HCT116 (cell line): ENCODE data around the gene COPE. TPM values are rescaled to one million over a fixed set of nuclear protein-coding genes. Genes with fewer than 3 reads are reported as not detected.

ENCODE experiments used
- ATAC-seq: fragments of 200-7000 bp; cut with Tn5 transposase; 2 replicates; pipeline ENCODE4 v1.9.1; 2020; ENCODE audit warnings: mild to moderate bottlenecking, moderate library complexity
- BruUV-seq: library from RNA; stranded (reverse); fragments of 400-500 nt; replicated peaks from 2 replicates; lab custom pipeline; 2021; lab: Mats Ljungman, UMichigan
- CTCF ChIA-PET: fragments of 300-600 bp; sonication (Branson Sonifier 250); formaldehyde crosslinking; loops from one replicate; lab custom pipeline; 2021; ENCODE audit warnings: antibody characterized with exemption; lab: Charles Lee
- POLR2A ChIA-PET: fragments of 300-600, 350-600 bp; sonication (Branson Sonifier 250); formaldehyde crosslinking; loops from one replicate; lab custom pipeline; 2021; ENCODE audit warnings: antibody characterized with exemption; lab: Charles Lee
- RAD21 ChIA-PET, 2 experiments: fragments of 300-600 bp; sonication (Branson Sonifier 250); formaldehyde crosslinking; loops; one replicate each; lab custom pipeline; 2023; ENCODE audit warnings: low total read pairs in 2 of 2; ENCODE audit not compliant: uncharacterized antibody in 2 of 2, unreplicated experiment in 2 of 2, low non-redundant PET in 1 of 2; lab: Charles Lee
- DNase-seq: peaks from one replicate; pipeline ENCODE4 v3.0.0-alpha.2; 2010; ENCODE audit warnings: low read depth, low spot score
- H2AFZ ChIP-seq: fragments of 200-600 bp; shearing (Covaris generic), sonication (generic); 2 replicates; pipeline ENCODE4 v1.6.1; 2017; ENCODE audit warnings: low read depth, mixed run types, mixed read lengths, antibody characterized with exemption, low read length; ENCODE audit not compliant: poor library complexity, severe bottlenecking
- H3K27ac ChIP-seq: 2 replicates; pipeline ENCODE4 v1.5.1; 2012; ENCODE audit warnings: low read depth, low read length
- H3K27me3 ChIP-seq: fragments of 200-600 bp; sonication (generic); 2 replicates; pipeline ENCODE4 v1.6.1; 2016; ENCODE audit warnings: mixed run types, low read length, mixed read lengths; ENCODE audit not compliant: insufficient read depth
- H3K36me3 ChIP-seq, 2 experiments: fragments of 200-500 bp in 1 of 2; fragments of 200-600 bp in 1 of 2; sonication (Bioruptor generic) in 1 of 2; sonication (generic) in 1 of 2; 2 replicates each; pipeline versions ENCODE4 v1.5.1 to v1.6.1; 2014 to 2016; ENCODE audit warnings: low read length in 2 of 2, inconsistent platforms in 1 of 2, mixed read lengths in 1 of 2, mixed run types in 1 of 2; ENCODE audit not compliant: insufficient read depth in 2 of 2, control insufficient read depth in 1 of 2
- H3K4me1 ChIP-seq, 2 experiments: fragments of 200-600 bp in 1 of 2; sonication (generic) in 1 of 2; 2 replicates each; pipeline versions ENCODE4 v1.5.1 to v1.6.1; 2012 to 2017; ENCODE audit warnings: low read length in 2 of 2, inconsistent platforms in 1 of 2, mild to moderate bottlenecking in 1 of 2, mixed read lengths in 1 of 2, mixed run types in 1 of 2, moderate library complexity in 1 of 2; ENCODE audit not compliant: insufficient read depth in 2 of 2, control insufficient read depth in 1 of 2
- H3K4me2 ChIP-seq: fragments of 200-600 bp; sonication (generic); 2 replicates; pipeline ENCODE4 v1.6.1; 2017; ENCODE audit warnings: mixed run types, low read length, mixed read lengths
- H3K4me3 ChIP-seq, 2 experiments: fragments of 200-600 bp in 1 of 2; sonication (generic) in 1 of 2; replicated peaks in 1 of 2; 2 replicates each; pipeline ENCODE4 v1.5.1; 2011 to 2016; ENCODE audit warnings: low read length in 2 of 2, control low read depth in 1 of 2, low read depth in 1 of 2, mild to moderate bottlenecking in 1 of 2, mixed read lengths in 1 of 2, mixed run types in 1 of 2
- H3K79me2 ChIP-seq: fragments of 200-600 bp; sonication (generic); 2 replicates; pipeline ENCODE4 v1.6.1; 2017; ENCODE audit warnings: mild to moderate bottlenecking, mixed run types, low read length, moderate library complexity, mixed read lengths; ENCODE audit not compliant: insufficient read depth
- H3K9ac ChIP-seq: fragments of 200-600 bp; sonication (generic); 2 replicates; pipeline ENCODE4 v1.6.1; 2016; ENCODE audit warnings: low read length, mixed read lengths
- H3K9me2 ChIP-seq: fragments of 200-600 bp; sonication (generic), shearing (Covaris generic); 2 replicates; pipeline ENCODE4 v1.6.1; 2017; ENCODE audit warnings: mixed run types, mild to moderate bottlenecking, moderate library complexity; ENCODE audit not compliant: insufficient read depth
- H3K9me3 ChIP-seq, 2 experiments: fragments of 200-500 bp in 1 of 2; fragments of 200-600 bp in 1 of 2; sonication (Bioruptor generic) in 1 of 2; sonication (generic) in 1 of 2; 2 replicates each; pipeline ENCODE4 v1.6.1; 2014 to 2017; ENCODE audit warnings: low read length in 2 of 2, mixed read lengths in 2 of 2, inconsistent platforms in 1 of 2, low read depth in 1 of 2, mild to moderate bottlenecking in 1 of 2, mixed run types in 1 of 2, moderate library complexity in 1 of 2; ENCODE audit not compliant: control insufficient read depth in 1 of 2, insufficient read depth in 1 of 2
- H4K20me1 ChIP-seq: fragments of 200-600 bp; sonication (generic), shearing (Covaris generic); 2 replicates; pipeline ENCODE4 v1.6.1; 2017; ENCODE audit warnings: mixed run types, mild to moderate bottlenecking, moderate library complexity; ENCODE audit not compliant: insufficient read depth
- CBX3 ChIP-seq: IDR thresholded peaks from 2 replicates; pipeline ENCODE4 v1.6.1; 2012; ENCODE audit warnings: low read depth
- CEBPB ChIP-seq: IDR thresholded peaks from 2 replicates; pipeline ENCODE4 v1.6.1; 2012; ENCODE audit warnings: low read depth
- CTCF ChIP-seq, 3 experiments: fragments of 200-600 bp in 1 of 3; sonication (generic) in 1 of 3; IDR thresholded peaks in 2 of 3; conservative IDR thresholded peaks in 1 of 3; 2 replicates each; pipeline ENCODE4 v1.5.1; 2012 to 2017; ENCODE audit warnings: low read depth in 2 of 3, low read length in 2 of 3, antibody characterized with exemption in 1 of 3, borderline replicate concordance in 1 of 3, control low read depth in 1 of 3, mild to moderate bottlenecking in 1 of 3, mixed read lengths in 1 of 3, mixed run types in 1 of 3, moderate library complexity in 1 of 3; ENCODE audit not compliant: insufficient read depth in 1 of 3
- EGR1 ChIP-seq: IDR thresholded peaks from 2 replicates; pipeline ENCODE4 v1.6.1; 2012; ENCODE audit warnings: low read depth
- EZH2phosphoT487 ChIP-seq: fragments of 200-600 bp; IDR thresholded peaks from 2 replicates; pipeline ENCODE4 v1.6.1; 2018; ENCODE audit warnings: antibody characterized with exemption, borderline replicate concordance
- POLR2AphosphoS5 ChIP-seq: IDR thresholded peaks from 2 replicates; pipeline ENCODE4 v1.6.1; 2011; ENCODE audit warnings: mild to moderate bottlenecking, low read depth, low read length, moderate library complexity
- REST ChIP-seq: IDR thresholded peaks from 2 replicates; pipeline ENCODE4 v1.6.1; 2012; ENCODE audit warnings: low read depth
- TCF7L2 ChIP-seq: IDR thresholded peaks from 2 replicates; pipeline ENCODE4 v1.7.0; 2011; ENCODE audit warnings: borderline replicate concordance, inconsistent platforms; ENCODE audit not compliant: insufficient read depth, insufficient read length; ENCODE audit errors: extremely low read depth
- ZFX ChIP-seq: fragments of 450-650 bp; IDR thresholded peaks from 2 replicates; pipeline ENCODE4 v1.6.1; 2017
- intact Hi-C: fragments of 100-400 bp; cut with micrococcal nuclease; formaldehyde crosslinking; loops from 2 replicates; pipeline ENCODE4 v1.10.0; 2022
- total RNA-seq: library from RNA; stranded (reverse); gene quantifications from one replicate; pipeline ENCODE4 v1.2.1, GENCODE V29; 2021; ENCODE audit not compliant: unreplicated experiment
- TF ChIP-seq, protein P1 (sequence below): IDR thresholded peaks from 2 replicates; pipeline ENCODE4 v1.6.1; 2012
- TF ChIP-seq, protein P2 (sequence below): IDR thresholded peaks from 2 replicates; pipeline ENCODE4 v1.6.1; 2012

Gene COPE
- total RNA-seq, 1 experiment from 2014 or later: 263 TPM

- ATAC-seq (no peak), DNase-seq (no peak)
- intact Hi-C loops: no loop called here
- no peak overlapping the region for H3K9ac ChIP-seq
- no peaks in the 10 kb centered on the region for H3K79me2 ChIP-seq
- H3K36me3 ChIP-seq: no peaks in the 10 kb centered on the region
- CTCF ChIA-PET: interaction anchor here (1.8 kb wide), 1 partner anchor 93 kb away, joined by 10 read pairs; no protein-coding TSS in a partner anchor
- H3K4me2 ChIP-seq: no peak overlapping the region
- H3K27me3 ChIP-seq: no peaks in the 10 kb centered on the region
- POLR2A ChIA-PET: no interaction called here
- no peak overlapping the region for H3K4me3 ChIP-seq
- H3K9me3 ChIP-seq: no peaks in the 10 kb centered on the region
- H2AFZ ChIP-seq: no peak overlapping the region
- no peaks in the 10 kb centered on the region for H4K20me1 ChIP-seq
- H3K27ac ChIP-seq: no peak overlapping the region
- peaks cover 0 to 4% of the 10 kb centered on the region in 2 experiments; a peak in 2 of 4 replicates for H3K4me1 ChIP-seq
- RAD21 ChIA-PET: no interaction called here
- no peaks in the 10 kb centered on the region for H3K9me2 ChIP-seq
- TF ChIP-seq, protein P1, sequence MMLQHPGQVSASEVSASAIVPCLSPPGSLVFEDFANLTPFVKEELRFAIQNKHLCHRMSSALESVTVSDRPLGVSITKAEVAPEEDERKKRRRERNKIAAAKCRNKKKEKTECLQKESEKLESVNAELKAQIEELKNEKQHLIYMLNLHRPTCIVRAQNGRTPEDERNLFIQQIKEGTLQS: no peak
- no peak for TF ChIP-seq CEBPB
- TF ChIP-seq POLR2AphosphoS5: no peak
- BruUV-seq: no TSS peak
Measured at GRCh38 chr19:18893587-18894253, 25.5 kb downstream of the COPE start.

DNA sequence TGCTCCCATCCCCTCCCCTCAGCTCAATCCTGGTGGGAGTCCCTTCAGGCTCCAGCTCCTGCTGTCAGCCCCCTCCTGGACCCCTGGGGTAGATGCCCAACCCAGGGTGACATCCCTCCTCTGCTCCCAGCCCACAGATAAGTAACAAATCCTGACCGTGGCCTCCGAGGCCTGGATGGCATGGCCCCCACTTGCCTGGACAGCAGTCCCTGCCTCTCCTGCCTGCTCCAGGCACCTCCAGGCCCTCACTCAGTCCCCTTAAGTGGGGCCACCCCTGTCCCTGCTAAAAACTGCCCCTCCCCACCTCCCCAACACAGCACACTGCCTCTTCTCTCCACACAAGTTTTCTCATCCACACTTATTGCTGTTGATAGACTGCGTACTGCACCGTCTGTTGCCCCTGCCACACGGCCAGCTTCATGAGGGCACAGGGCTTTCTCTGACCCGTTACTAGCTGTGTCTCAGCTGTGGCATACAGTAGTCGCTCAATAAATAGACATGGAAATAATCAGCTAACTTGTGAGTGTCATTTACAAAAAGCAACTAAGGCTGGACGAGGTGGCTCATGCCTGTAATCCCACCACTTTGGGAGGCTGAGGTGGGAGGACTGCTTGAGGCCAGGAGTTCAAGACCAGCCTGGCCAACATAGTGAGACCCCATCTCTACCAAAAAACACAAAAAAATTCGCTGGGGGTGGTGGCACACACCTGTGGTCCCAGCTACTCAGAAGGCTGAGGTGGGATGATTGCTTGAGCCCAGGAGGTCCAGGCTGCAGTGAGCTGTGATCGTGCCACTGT lies 29.0 kb downstream of the COPE start:
- Histone ChIP-seq H4K20me1 (no peaks in the 10 kb centered on the region), H2AFZ (no peak overlapping the region), H3K4me1 (peaks cover 0 to 4% of the 10 kb centered on the region in 2 experiments; a peak in 2 of 4 replicates), H3K9me3 (no peaks in the 10 kb centered on the region), H3K4me3 (no peak overlapping the region), H3K9ac (no peak overlapping the region), H3K36me3 (no peaks in the 10 kb centered on the region), H3K4me2 (no peak overlapping the region), H3K79me2 (no peaks in the 10 kb centered on the region), H3K27ac (no peak overlapping the region), H3K27me3 (no peaks in the 10 kb centered on the region), H3K9me2 (no peaks in the 10 kb centered on the region)
- POLR2A ChIA-PET: no interaction called here
- RAD21 ChIA-PET: no interaction called here
- DNase-seq: no peak
- CTCF ChIA-PET: no interaction called here
- no peak for ATAC-seq
- BruUV-seq: no TSS peak
- intact Hi-C loops: no loop called here
- TF ChIP-seq, protein P1: no peak
- TF ChIP-seq TCF7L2 (no peak), CTCF (IDR thresholded peaks at IDR 0.05 in 2 of 3, conservative IDR thresholded peaks at IDR 0.05 in 1 of 3; ENCODE audit: borderline replicate concordance in 1 of 3, insufficient read depth in 1 of 3, low read depth in 2 of 3, low read length in 2 of 3) (no peak), ZFX (no peak), EGR1 (no peak), CBX3 (no peak), EZH2phosphoT487 (no peak), REST (no peak)
- TF ChIP-seq, protein P2, sequence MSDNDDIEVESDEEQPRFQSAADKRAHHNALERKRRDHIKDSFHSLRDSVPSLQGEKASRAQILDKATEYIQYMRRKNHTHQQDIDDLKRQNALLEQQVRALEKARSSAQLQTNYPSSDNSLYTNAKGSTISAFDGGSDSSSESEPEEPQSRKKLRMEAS: no peak
